GM12878 (cell line): ENCODE measurements around the gene ARHGDIA. TPM values are rescaled to one million over a fixed set of nuclear protein-coding genes. Genes with fewer than 3 reads are reported as not detected.

Source experiments
- ATAC-seq: fragments of 200-7000 bp; cut with Tn5 transposase; 3 replicates; pipeline ENCODE4 v1.9.1; 2020; ENCODE audit warnings: mild to moderate bottlenecking, moderate library complexity
- BruUV-seq: library from RNA; stranded (reverse); fragments of 400-500 nt; replicated peaks from 2 replicates; lab custom pipeline; 2021; lab: Mats Ljungman, UMichigan
- CTCF ChIA-PET: fragments of 300-600 bp; sonication (Branson Sonifier 250); formaldehyde crosslinking; extraction: SDS; loops from one replicate; lab custom pipeline; 2021; ENCODE audit warnings: inconsistent platforms; lab: Yijun Ruan, JAX
- POLR2A ChIA-PET: fragments of 350-600 bp; formaldehyde crosslinking; extraction: SDS; loops from one replicate; lab custom pipeline; 2021; ENCODE audit warnings: inconsistent platforms; lab: Charles Lee
- RAD21 ChIA-PET: fragments of 300-600 bp; sonication (Branson Sonifier 250); formaldehyde crosslinking; loops from one replicate; lab custom pipeline; 2023; ENCODE audit warnings: antibody characterized with exemption; ENCODE audit not compliant: unreplicated experiment; lab: Charles Lee
- SMC1A ChIA-PET: fragments of 300-600 bp; sonication (Branson Sonifier 250); formaldehyde crosslinking; loops from one replicate; lab custom pipeline; 2023; ENCODE audit not compliant: unreplicated experiment, uncharacterized antibody; lab: Charles Lee
- DNase-seq: peaks from one replicate; pipeline ENCODE4 v3.0.0-alpha.2; 2011; ENCODE audit warnings: low read depth, low spot score
- FAIRE-seq: peaks from 3 replicates; lab custom pipeline; 2011; peaks lifted over from hg19 to GRCh38; lab: Jason Lieb, UNC
- H2AFZ ChIP-seq: 2 replicates; pipeline ENCODE4 v1.6.0; 2011; ENCODE audit warnings: low read depth, low read length, control low read depth; ENCODE audit not compliant: control insufficient read depth
- H3K27ac ChIP-seq: 2 replicates; pipeline ENCODE4 v1.5.1; 2011; ENCODE audit warnings: control low read depth; ENCODE audit not compliant: control insufficient read depth, insufficient read depth
- H3K27me3 ChIP-seq, 2 experiments: replicated peaks in 1 of 2; 2 replicates each; pipeline versions ENCODE4 v1.6.0 to v1.6.1; 2011; ENCODE audit warnings: low read length in 1 of 2; ENCODE audit not compliant: control insufficient read depth in 2 of 2, insufficient read depth in 2 of 2
- H3K36me3 ChIP-seq, 2 experiments: 2 replicates each; pipeline ENCODE4 v1.5.1; 2011; ENCODE audit warnings: low read length in 1 of 2; ENCODE audit not compliant: control insufficient read depth in 2 of 2, insufficient read depth in 2 of 2
- H3K4me1 ChIP-seq: 2 replicates; pipeline ENCODE4 v1.6.1; 2011; ENCODE audit warnings: mild to moderate bottlenecking, low read length, moderate library complexity, mixed read lengths; ENCODE audit not compliant: control insufficient read depth, insufficient read depth
- H3K4me2 ChIP-seq: 2 replicates; pipeline ENCODE4 v1.6.0; 2011; ENCODE audit warnings: control low read depth; ENCODE audit not compliant: control insufficient read depth, insufficient read depth
- H3K4me3 ChIP-seq: fragments of 200-600 bp; sonication (generic); 2 replicates; pipeline ENCODE4 v1.5.1; 2016
- H3K79me2 ChIP-seq: 2 replicates; pipeline ENCODE4 v1.6.0; 2011; ENCODE audit warnings: low read length; ENCODE audit not compliant: control insufficient read depth, insufficient read depth
- H3K9ac ChIP-seq: 2 replicates; pipeline ENCODE4 v1.8.0; 2011; ENCODE audit warnings: low read length, control low read depth, mixed read lengths; ENCODE audit not compliant: control insufficient read depth, insufficient read depth
- H3K9me3 ChIP-seq: replicated peaks from 3 replicates; pipeline ENCODE4 v1.5.1; 2011; ENCODE audit warnings: mild to moderate bottlenecking, low read length; ENCODE audit not compliant: control insufficient read depth, insufficient read depth
- H4K20me1 ChIP-seq: 2 replicates; pipeline ENCODE4 v1.6.0; 2011; ENCODE audit not compliant: control insufficient read depth, insufficient read depth
- DPF2 ChIP-seq: fragments of 450-650 bp; IDR thresholded peaks from 2 replicates; pipeline ENCODE4 v1.6.1; 2017; ENCODE audit warnings: mild to moderate bottlenecking
- FOS ChIP-seq: IDR thresholded peaks from 3 replicates; pipeline ENCODE4 v1.6.1; 2011; ENCODE audit warnings: borderline replicate concordance; ENCODE audit not compliant: insufficient read length; ENCODE audit errors: extremely low read depth
- IRF4 ChIP-seq: IDR thresholded peaks from 2 replicates; pipeline ENCODE4 v1.6.1; 2011; ENCODE audit warnings: low read depth, low read length
- KLF5 ChIP-seq: fragments of 450-650 bp; IDR thresholded peaks from 2 replicates; pipeline ENCODE4 v1.6.1; 2014; ENCODE audit warnings: mild to moderate bottlenecking; ENCODE audit not compliant: partially characterized antibody
- NR2F1 ChIP-seq: fragments of 450-650 bp; conservative IDR thresholded peaks from 2 replicates; pipeline ENCODE4 v1.6.1; 2017; ENCODE audit warnings: mild to moderate bottlenecking
- SMC3 ChIP-seq: IDR thresholded peaks from 2 replicates; pipeline ENCODE4 v1.6.1; 2011; ENCODE audit warnings: low read length, improper control_type of control experiment, borderline replicate concordance
- SPI1 ChIP-seq: IDR thresholded peaks from 2 replicates; pipeline ENCODE4 v1.6.1; 2011; ENCODE audit warnings: low read depth, mild to moderate bottlenecking, low read length, moderate library complexity, borderline replicate concordance; ENCODE audit not compliant: insufficient read depth
- SUPT20H ChIP-seq: IDR thresholded peaks from 2 replicates; pipeline ENCODE4 v1.6.1; 2011; ENCODE audit warnings: low read depth, mild to moderate bottlenecking, low read length, moderate library complexity, borderline replicate concordance; ENCODE audit not compliant: control insufficient read depth
- ZBTB33 ChIP-seq: fragments of 450-650 bp; IDR thresholded peaks from 2 replicates; pipeline ENCODE4 v1.6.1; 2017; ENCODE audit warnings: mild to moderate bottlenecking
- WGBS: methylation state at CpG from one replicate; pipeline ENCODE4 v1.1.6; 2016; ENCODE audit warnings: low lambda C conversion rate; ENCODE audit not compliant: insufficient replicate concordance, insufficient coverage; ENCODE audit errors: missing lambda C conversion rate; 5-methylcytosine and 5-hydroxymethylcytosine counted together
- in situ Hi-C: fragments of 300-500 bp; cut with MboI; formaldehyde crosslinking; loops from 9 replicates; pipeline ENCODE4 v1.14.3; 2018; ENCODE audit warnings: mixed read lengths
- intact Hi-C: fragments of 100-400 bp; cut with micrococcal nuclease; formaldehyde crosslinking; loops from one replicate; pipeline ENCODE4 v1.14.2; 2022; ENCODE audit not compliant: unreplicated experiment
- polyA plus RNA-seq, 11 experiments: library from polyadenylated mRNA; depleted of rRNA in 4 of 11; unstranded in 6 of 11; stranded (reverse) in 5 of 11; fragments of >200 nt; fragmentation: Nextera tagmentation in 4 of 11; fragmentation: Illumina TruSeq in 1 of 11; extraction: Ambion mirVana in 4 of 11; extraction: Trizol in 1 of 11; gene quantifications; 1 replicate in 1 of 11; 2 replicates in 10 of 11; pipeline versions ENCODE4 v1.2.1 to v1.2.3, GENCODE V29; 2011 to 2016; ENCODE audit warnings: inconsistent platforms in 2 of 11, missing spikeins in 2 of 11, low read depth in 1 of 11
- total RNA-seq, 4 experiments: library from RNA; depleted of rRNA in 3 of 4; stranded (reverse); fragments of >200 nt in 3 of 4; fragmentation: Illumina TruSeq in 1 of 4; extraction: Trizol in 1 of 4; gene quantifications; 2 replicates each; pipeline versions ENCODE4 v1.2.1 to v1.2.3, GENCODE V29; 2013 to 2021
- TF ChIP-seq, protein P1 (sequence below): IDR thresholded peaks from 2 replicates; pipeline ENCODE4 v1.6.1; 2011; ENCODE audit warnings: borderline replicate concordance, low read depth, mild to moderate bottlenecking, moderate library complexity, mixed read lengths, low read length; ENCODE audit not compliant: insufficient read depth; ENCODE audit errors: extremely low read length

The ARHGDIA gene
- total and polyA plus RNA-seq, 10 of the 15 experiments (the other 5 are each of a cell fraction or from before 2014, with no cell fraction given), result 17.9 to 552 (median 169) TPM

DNA sequence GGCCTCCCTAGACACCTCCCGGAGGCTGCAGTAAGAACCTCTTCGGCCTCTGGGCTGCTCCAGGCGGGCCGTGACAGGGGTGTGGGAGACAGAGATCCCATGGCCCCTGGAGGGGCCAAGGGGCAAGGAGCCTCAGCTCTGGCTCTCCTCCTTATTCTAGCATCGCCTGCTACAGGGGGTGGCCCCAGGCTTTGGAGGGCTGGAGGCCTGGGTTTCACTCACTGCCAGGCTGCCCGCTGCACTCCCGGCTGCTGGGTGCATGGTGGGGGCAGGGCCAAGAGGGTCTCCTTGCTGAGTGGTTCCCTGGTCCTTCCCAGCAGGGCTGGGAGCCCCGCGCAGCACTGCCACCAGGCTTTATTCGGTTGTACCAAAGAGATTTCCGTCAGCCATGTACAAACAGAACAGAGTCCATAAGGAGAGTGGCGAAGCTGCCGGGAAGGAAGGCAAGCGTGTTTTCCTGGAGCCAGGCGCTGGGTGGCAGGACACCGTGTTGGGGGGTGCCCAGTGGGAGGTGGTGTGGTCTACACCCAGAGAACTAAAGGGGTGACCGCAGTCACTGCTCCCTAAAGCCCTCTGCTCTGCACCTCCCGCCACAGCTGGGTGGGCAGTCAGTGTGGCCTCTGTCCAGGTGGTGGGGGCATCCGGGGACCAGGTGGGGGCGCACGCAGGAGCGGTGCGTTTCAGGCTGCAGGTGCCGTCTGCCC, 32.9 kb upstream of the ARHGDIA start (continued):
- TF ChIP-seq, protein P1, sequence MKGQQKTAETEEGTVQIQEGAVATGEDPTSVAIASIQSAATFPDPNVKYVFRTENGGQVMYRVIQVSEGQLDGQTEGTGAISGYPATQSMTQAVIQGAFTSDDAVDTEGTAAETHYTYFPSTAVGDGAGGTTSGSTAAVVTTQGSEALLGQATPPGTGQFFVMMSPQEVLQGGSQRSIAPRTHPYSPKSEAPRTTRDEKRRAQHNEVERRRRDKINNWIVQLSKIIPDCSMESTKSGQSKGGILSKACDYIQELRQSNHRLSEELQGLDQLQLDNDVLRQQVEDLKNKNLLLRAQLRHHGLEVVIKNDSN, result no peak
- TF ChIP-seq ZBTB33 (no peak), SMC3 (no peak)

GRCh38 chr17:81903415-81903831, 32.3 kb upstream of the ARHGDIA start:
- SMC1A ChIA-PET, result no interaction called here
- no peak for TF ChIP-seq KLF5
- no peak for TF ChIP-seq IRF4
- TF ChIP-seq DPF2, result no peak
- no peak for TF ChIP-seq NR2F1
- TF ChIP-seq FOS, result no peak
- TF ChIP-seq SPI1, result no peak
- no peak for TF ChIP-seq SUPT20H
- Histone ChIP-seq H3K4me1 (no peaks in the 10 kb centered on the region), H3K4me3 (no peak overlapping the region), H3K9ac (no peak overlapping the region), H3K27me3 (no peaks in the 10 kb centered on the region; a peak in 1 of 4 replicates), H3K79me2 (no peaks in the 10 kb centered on the region), H4K20me1 (no peaks in the 10 kb centered on the region), H2AFZ (no peak overlapping the region), H3K36me3 (peaks cover 4% of the 10 kb centered on the region in 2 experiments; a peak in 3 of 4 replicates), H3K9me3 (no peaks in the 10 kb centered on the region), H3K27ac (no peak overlapping the region), H3K4me2 (no peak overlapping the region)
- no peak for FAIRE-seq
- no peak for DNase-seq
- POLR2A ChIA-PET, result no interaction called here
- RAD21 ChIA-PET, result no interaction called here
- in situ Hi-C loops (no loop called here), intact Hi-C loops (no loop called here)
- CTCF ChIA-PET, result no interaction called here
- no peak for ATAC-seq
- 96% methylated on average over 10 of the region's 10 CpGs for WGBS
- no TSS peak for BruUV-seq
